Measurements from ENCODE around the gene LRFN4. TPM values are rescaled to one million over a fixed set of nuclear protein-coding genes. Genes with fewer than 3 reads are reported as not detected.

LRFN4 gene
- total and polyA plus RNA-seq, 4 donors = 4.6 to 34.4 (median 15.3) TPM

DNA sequence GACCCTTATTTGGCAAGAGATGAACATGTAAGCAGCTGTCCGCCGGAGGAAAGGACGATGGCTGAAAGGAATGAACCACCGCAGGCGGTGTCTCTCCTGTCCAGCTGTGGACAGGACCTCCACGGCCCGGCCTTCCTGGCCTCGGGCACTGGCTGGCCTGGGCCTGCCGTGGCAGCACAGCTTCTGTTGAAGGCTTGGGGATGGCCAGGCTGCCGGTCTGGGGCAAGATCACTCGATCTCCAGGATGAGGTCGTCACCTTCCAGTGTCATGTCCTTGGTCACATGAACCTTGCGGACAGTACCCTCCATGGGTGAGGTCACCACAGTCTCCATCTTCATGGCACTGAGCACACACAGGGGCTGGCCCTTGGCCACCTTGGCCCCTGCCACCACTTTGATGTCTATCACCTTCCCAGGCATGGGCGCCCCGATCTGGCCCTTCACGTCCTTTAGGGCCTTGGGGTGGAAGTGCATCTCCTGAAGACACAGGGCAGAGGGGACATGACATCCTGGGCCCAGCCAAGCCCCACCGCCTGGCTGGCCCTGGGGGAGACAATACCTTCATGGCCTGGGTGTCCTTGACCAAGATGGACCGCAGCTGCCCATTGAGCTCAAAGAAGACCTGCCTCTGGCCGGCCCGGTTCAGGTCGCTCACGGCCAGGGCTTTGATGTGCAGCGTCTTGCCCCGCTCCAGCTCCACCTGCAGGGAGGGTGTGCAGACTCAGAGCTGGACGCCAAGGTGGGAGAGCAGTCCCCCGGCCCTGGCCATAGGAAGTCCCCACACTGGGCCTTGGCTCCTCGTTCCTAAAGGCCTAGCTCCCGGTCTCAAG, 8.0 kb upstream of the LRFN4 start:
- DNase-seq (no peak), ATAC-seq (ENCODE audit: insufficient read depth, low FRiP score) (no peak)
- Histone ChIP-seq H3K9ac (ENCODE audit: insufficient read depth in 1 of 2, low read length in 2 of 2) (no peak overlapping the region), H3K9me3 (ENCODE audit: control insufficient read depth in 4 of 4, insufficient read depth in 3 of 4, low read length in 3 of 4) (no peaks in the 10 kb centered on the region), H3K36me3 (ENCODE audit: control insufficient read depth in 4 of 4, insufficient read depth in 4 of 4, low read length in 4 of 4) (peaks cover 2 to 29% (median 8%) of the 10 kb centered on the region in 4 donors), H3K27me3 (ENCODE audit: control insufficient read depth in 3 of 3, insufficient read depth in 3 of 3, low read length in 2 of 3) (no peaks in the 10 kb centered on the region), H3K27ac (ENCODE audit: low read depth in 1 of 2, low read length in 1 of 2) (no peak overlapping the region), H3K4me3 (no peak overlapping the region), H3K4me1 (ENCODE audit: control insufficient read depth in 5 of 5, insufficient read depth in 5 of 5, low read length in 5 of 5) (peaks cover 0 to 9% (median 6%) of the 10 kb centered on the region in 5 donors)
- WGBS, 2 donors = 90 to 94% methylated on average over 27 to 28 of the region's 28 CpGs
- TF ChIP-seq, protein P1, sequence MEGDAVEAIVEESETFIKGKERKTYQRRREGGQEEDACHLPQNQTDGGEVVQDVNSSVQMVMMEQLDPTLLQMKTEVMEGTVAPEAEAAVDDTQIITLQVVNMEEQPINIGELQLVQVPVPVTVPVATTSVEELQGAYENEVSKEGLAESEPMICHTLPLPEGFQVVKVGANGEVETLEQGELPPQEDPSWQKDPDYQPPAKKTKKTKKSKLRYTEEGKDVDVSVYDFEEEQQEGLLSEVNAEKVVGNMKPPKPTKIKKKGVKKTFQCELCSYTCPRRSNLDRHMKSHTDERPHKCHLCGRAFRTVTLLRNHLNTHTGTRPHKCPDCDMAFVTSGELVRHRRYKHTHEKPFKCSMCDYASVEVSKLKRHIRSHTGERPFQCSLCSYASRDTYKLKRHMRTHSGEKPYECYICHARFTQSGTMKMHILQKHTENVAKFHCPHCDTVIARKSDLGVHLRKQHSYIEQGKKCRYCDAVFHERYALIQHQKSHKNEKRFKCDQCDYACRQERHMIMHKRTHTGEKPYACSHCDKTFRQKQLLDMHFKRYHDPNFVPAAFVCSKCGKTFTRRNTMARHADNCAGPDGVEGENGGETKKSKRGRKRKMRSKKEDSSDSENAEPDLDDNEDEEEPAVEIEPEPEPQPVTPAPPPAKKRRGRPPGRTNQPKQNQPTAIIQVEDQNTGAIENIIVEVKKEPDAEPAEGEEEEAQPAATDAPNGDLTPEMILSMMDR (IDR thresholded peaks at IDR 0.05; ENCODE audit: control extremely low read depth, extremely low read depth) = no peak

DNA sequence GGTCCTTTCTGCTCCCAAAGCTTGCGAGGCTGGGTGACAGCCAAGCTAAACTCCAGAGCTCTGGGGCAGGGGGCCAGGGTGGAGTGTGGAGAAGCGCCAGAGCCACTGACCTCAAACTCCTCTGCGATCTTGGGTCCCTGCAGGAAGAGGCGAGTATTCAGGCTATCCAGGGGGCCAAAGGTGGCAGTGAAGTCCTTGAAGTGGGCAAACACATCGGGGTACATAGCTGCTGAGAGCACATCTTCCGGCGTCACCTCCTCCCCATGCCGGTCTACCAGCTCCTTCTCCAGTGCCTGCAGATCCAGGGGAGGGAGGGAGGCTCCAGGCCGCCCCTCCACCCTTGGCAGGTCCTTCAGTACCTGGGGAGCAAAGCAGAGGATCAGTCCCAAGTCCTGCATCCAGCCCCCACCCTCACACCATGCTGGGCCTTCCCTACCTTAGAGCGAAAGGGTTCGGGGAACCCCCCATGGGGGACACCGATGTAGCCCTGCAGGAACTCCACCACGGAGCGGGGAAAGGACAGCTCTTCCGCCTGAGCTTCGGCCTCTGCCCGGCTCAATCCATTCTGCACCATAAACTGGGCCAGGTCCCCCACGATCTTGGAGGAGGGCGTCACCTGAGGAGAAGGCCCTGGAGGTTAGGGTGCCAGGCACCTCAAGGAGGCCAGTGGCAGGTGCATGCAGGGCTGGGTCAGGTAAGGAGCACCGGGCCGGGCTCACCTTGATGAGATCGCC, 7.2 kb upstream of the LRFN4 start:
- ATAC-seq (ENCODE audit: insufficient read depth, low FRiP score) = no peak
- TF ChIP-seq, protein P1 (IDR thresholded peaks at IDR 0.05; ENCODE audit: control extremely low read depth, extremely low read depth) = no peak
- no peak for DNase-seq
- no peak overlapping the region for H3K4me3 ChIP-seq
- no peaks in the 10 kb centered on the region for H3K27me3 ChIP-seq (ENCODE audit: control insufficient read depth in 3 of 3, insufficient read depth in 3 of 3, low read length in 2 of 3)
- no peaks in the 10 kb centered on the region for H3K9me3 ChIP-seq (ENCODE audit: control insufficient read depth in 4 of 4, insufficient read depth in 3 of 4, low read length in 3 of 4)
- peaks cover 2 to 29% (median 6%) of the 10 kb centered on the region in 4 donors for H3K36me3 ChIP-seq (ENCODE audit: control insufficient read depth in 4 of 4, insufficient read depth in 4 of 4, low read length in 4 of 4)
- no peak overlapping the region for H3K9ac ChIP-seq (ENCODE audit: insufficient read depth in 1 of 2, low read length in 2 of 2)
- H3K27ac ChIP-seq (ENCODE audit: low read depth in 1 of 2, low read length in 1 of 2) = no peak overlapping the region
- 92 to 94% methylated on average over 22 of the region's 22 CpGs for WGBS, 2 donors
- peaks cover 0 to 1% (median 0%) of the 10 kb centered on the region in 5 donors for H3K4me1 ChIP-seq (ENCODE audit: control insufficient read depth in 5 of 5, insufficient read depth in 5 of 5, low read length in 5 of 5)

DNA sequence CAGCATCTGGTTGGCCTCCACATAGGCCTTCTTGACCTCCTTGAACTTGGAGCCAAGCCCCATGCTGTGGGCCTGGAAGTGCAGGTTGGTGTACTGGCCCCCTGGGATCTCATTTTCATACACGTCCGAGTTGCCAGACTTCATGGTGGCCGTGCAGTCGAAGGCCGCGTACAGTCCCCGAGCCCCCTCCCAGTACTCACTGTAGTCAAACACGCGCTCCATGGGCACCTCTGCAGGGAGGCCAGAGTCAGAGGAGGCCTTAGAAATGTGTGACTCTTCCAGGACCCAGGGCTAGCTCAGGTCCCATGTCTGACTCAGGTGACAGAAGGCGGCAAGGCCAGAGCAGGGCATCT, 6.7 kb upstream of the LRFN4 start:
- ATAC-seq (ENCODE audit: insufficient read depth, low FRiP score) (no peak), DNase-seq (no peak)
- TF ChIP-seq, protein P1 (IDR thresholded peaks at IDR 0.05; ENCODE audit: control extremely low read depth, extremely low read depth) = no peak
- H3K9me3 ChIP-seq (ENCODE audit: control insufficient read depth in 4 of 4, insufficient read depth in 3 of 4, low read length in 3 of 4) = no peaks in the 10 kb centered on the region
- peaks cover 2 to 27% (median 4%) of the 10 kb centered on the region in 4 donors for H3K36me3 ChIP-seq (ENCODE audit: control insufficient read depth in 4 of 4, insufficient read depth in 4 of 4, low read length in 4 of 4)
- H3K27ac ChIP-seq (ENCODE audit: low read depth in 1 of 2, low read length in 1 of 2) = no peak overlapping the region
- no peaks in the 10 kb centered on the region for H3K27me3 ChIP-seq (ENCODE audit: control insufficient read depth in 3 of 3, insufficient read depth in 3 of 3, low read length in 2 of 3)
- no peak overlapping the region for H3K9ac ChIP-seq (ENCODE audit: insufficient read depth in 1 of 2, low read length in 2 of 2)
- WGBS, 2 donors = 93 to 97% methylated on average over 10 of the region's 10 CpGs
- H3K4me3 ChIP-seq = no peak overlapping the region
- H3K4me1 ChIP-seq (ENCODE audit: control insufficient read depth in 5 of 5, insufficient read depth in 5 of 5, low read length in 5 of 5) = no peaks in the 10 kb centered on the region

Measured in lung (tissue), 12 donors.